NCI-H1417 (cell line): ENCODE data around the gene SMIM27.
"Not testable (repeated sequence)": the region's sequence is repeated elsewhere in the genome, so short reads cannot be mapped to it uniquely, and the experiment has no call there.

ENCODE experiments used
- DNase-seq, 3 experiments: peaks; one replicate each; lab custom pipeline; 2025; lab: John Stamatoyannopoulos, UW

SMIM27 gene

GRCh38 chr9:32596936-32597335 is 44.8 kb downstream of the SMIM27 start:
- no peak for DNase-seq

- not testable (repeated sequence) for DNase-seq
These were observed 46.9 kb downstream of the SMIM27 start for GRCh38 chr9:32599021-32599420.
